Trophoblast cell (in vitro differentiated cells and primary cell): Measurements from ENCODE around the gene ZNF320.
A peak's percentile ranks its signal among the peaks of the same experiment; 100 is the strongest.
"Not testable (repeated sequence)": the region's sequence is repeated elsewhere in the genome, so short reads cannot be mapped to it uniquely, and the experiment has no call there.

ENCODE experiments used
- DNase-seq, 2 donors: peaks; one replicate each; pipeline ENCODE4 v3.0.0-alpha.2; 2016
- H2AFZ ChIP-seq: 2 replicates; pipeline ENCODE4 v1.6.1; 2013; ENCODE audit warnings: low read length, moderate library complexity, mild to moderate bottlenecking; ENCODE audit not compliant: insufficient read depth, poor library complexity
- H2AK5ac ChIP-seq: 2 replicates; pipeline ENCODE4 v1.6.1; 2013; ENCODE audit warnings: mild to moderate bottlenecking, low read length
- H2BK120ac ChIP-seq: 2 replicates; pipeline ENCODE4 v1.6.1; 2013; ENCODE audit warnings: low read length, mild to moderate bottlenecking, moderate library complexity; ENCODE audit not compliant: insufficient read depth, poor library complexity
- H2BK12ac ChIP-seq: 2 replicates; pipeline ENCODE4 v1.6.1; 2013; ENCODE audit warnings: mild to moderate bottlenecking, low read length, moderate library complexity
- H2BK5ac ChIP-seq: 2 replicates; pipeline ENCODE4 v1.6.1; 2013; ENCODE audit warnings: low read length, low read depth, moderate library complexity, mild to moderate bottlenecking; ENCODE audit not compliant: poor library complexity
- H3K14ac ChIP-seq: 2 replicates; pipeline ENCODE4 v1.6.1; 2013; ENCODE audit warnings: mild to moderate bottlenecking, low read length
- H3K18ac ChIP-seq: 2 replicates; pipeline ENCODE4 v1.6.1; 2013; ENCODE audit warnings: mild to moderate bottlenecking, low read length
- H3K23ac ChIP-seq: 2 replicates; pipeline ENCODE4 v1.6.1; 2013; ENCODE audit warnings: low read length
- H3K27ac ChIP-seq: 2 replicates; pipeline ENCODE4 v1.5.1; 2013; ENCODE audit warnings: low read depth, mild to moderate bottlenecking, inconsistent platforms, low read length, moderate library complexity
- H3K27me3 ChIP-seq: 2 replicates; pipeline ENCODE4 v1.6.1; 2013; ENCODE audit warnings: inconsistent platforms, mild to moderate bottlenecking, low read length, moderate library complexity; ENCODE audit not compliant: insufficient read depth
- H3K36me3 ChIP-seq, 2 experiments: 1 replicate in 1 of 2; 2 replicates in 1 of 2; pipeline ENCODE4 v1.6.1; 2013; ENCODE audit warnings: low read length in 2 of 2, mild to moderate bottlenecking in 2 of 2, moderate library complexity in 1 of 2; ENCODE audit not compliant: insufficient read depth in 2 of 2, control insufficient read depth in 1 of 2
- H3K4ac ChIP-seq: 2 replicates; pipeline ENCODE4 v1.6.1; 2013; ENCODE audit warnings: low read depth, mild to moderate bottlenecking, low read length, moderate library complexity
- H3K4me1 ChIP-seq, 2 experiments: 1 replicate in 1 of 2; 2 replicates in 1 of 2; pipeline ENCODE4 v1.6.1; 2013; ENCODE audit warnings: low read length in 2 of 2, mild to moderate bottlenecking in 2 of 2, moderate library complexity in 1 of 2; ENCODE audit not compliant: insufficient read depth in 2 of 2, control insufficient read depth in 1 of 2
- H3K4me2 ChIP-seq: 2 replicates; pipeline ENCODE4 v1.6.1; 2013; ENCODE audit warnings: inconsistent platforms, mild to moderate bottlenecking, low read length, moderate library complexity
- H3K4me3 ChIP-seq: 2 replicates; pipeline ENCODE4 v1.5.1; 2013; ENCODE audit warnings: mild to moderate bottlenecking, low read depth, low read length, inconsistent platforms
- H3K79me1 ChIP-seq: one replicate; pipeline ENCODE4 v1.6.1; 2013; ENCODE audit warnings: low read length
- H3K79me2 ChIP-seq: 2 replicates; pipeline ENCODE4 v1.6.1; 2013; ENCODE audit warnings: low read length, mild to moderate bottlenecking; ENCODE audit not compliant: control insufficient read depth, insufficient read depth, poor library complexity
- H3K9ac ChIP-seq: 2 replicates; pipeline ENCODE4 v1.6.1; 2013; ENCODE audit warnings: mild to moderate bottlenecking, low read length
- H3K9me3 ChIP-seq: 2 replicates; pipeline ENCODE4 v1.6.1; 2013; ENCODE audit warnings: low read depth, mild to moderate bottlenecking, control low read depth, inconsistent platforms, low read length; ENCODE audit not compliant: insufficient read depth
- H4K12ac ChIP-seq: 2 replicates; pipeline ENCODE4 v1.6.1; 2013; ENCODE audit warnings: low read depth, mild to moderate bottlenecking, low read length, moderate library complexity
- H4K8ac ChIP-seq: 2 replicates; pipeline ENCODE4 v1.6.1; 2013; ENCODE audit warnings: low read depth, mild to moderate bottlenecking, low read length, moderate library complexity
- H4K91ac ChIP-seq: one replicate; pipeline ENCODE4 v1.6.1; 2013; ENCODE audit warnings: low read depth, mild to moderate bottlenecking, low read length, moderate library complexity
- WGBS: extraction: QIAGEN DNeasy Blood & Tissue Kit; methylation state at CpG from one replicate; pipeline ENCODE4 v1.1.7; 2013; ENCODE audit warnings: missing lambda C conversion rate; ENCODE audit not compliant: insufficient read length, insufficient coverage; ENCODE audit errors: extremely low coverage; 5-methylcytosine and 5-hydroxymethylcytosine counted together

The ZNF320 gene

DNA sequence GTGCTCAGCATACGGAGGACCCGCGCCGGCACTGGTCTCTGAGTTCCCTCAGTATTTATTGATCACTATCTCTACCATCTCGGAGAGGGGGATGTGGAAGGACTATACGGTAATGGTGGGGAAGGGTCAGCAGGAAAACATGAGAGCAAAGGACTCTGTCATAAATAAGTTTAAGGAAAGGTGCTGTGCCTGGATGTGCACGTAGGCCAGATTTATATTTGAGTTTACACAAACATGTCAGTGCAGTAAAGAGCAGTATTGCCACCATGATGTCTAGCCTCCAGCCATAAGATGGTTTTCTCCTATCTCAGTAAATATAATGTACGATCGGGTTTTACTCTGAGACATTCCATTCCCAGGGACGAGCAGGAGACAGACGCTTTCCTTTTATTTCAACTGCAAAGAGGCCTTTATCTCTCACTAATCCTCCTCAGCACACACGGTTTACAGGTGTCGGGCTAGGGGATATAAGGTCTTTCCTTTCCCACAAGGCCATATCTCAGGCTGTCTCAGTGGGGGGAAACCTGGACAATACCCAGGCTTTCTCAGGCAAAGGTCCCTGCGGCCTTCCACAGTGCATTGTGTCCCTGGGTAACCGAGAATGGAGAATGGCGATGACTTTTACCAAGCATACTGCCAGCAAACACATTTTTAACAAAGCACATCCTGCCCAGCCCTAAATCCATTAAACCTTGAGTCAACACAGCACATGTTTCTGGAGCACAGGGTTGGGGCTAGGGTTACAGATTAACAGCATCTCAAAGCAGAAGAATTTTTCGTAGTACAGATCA is 47.5 kb upstream of the ZNF320 start:
- H3K27me3 ChIP-seq, H3K9ac ChIP-seq, H3K4me3 ChIP-seq, H3K18ac ChIP-seq, H2AK5ac ChIP-seq, H3K4ac ChIP-seq, H2AFZ ChIP-seq, DNase-seq, H3K23ac ChIP-seq, H4K12ac ChIP-seq, H3K79me2 ChIP-seq, H3K36me3 ChIP-seq, H3K9me3 ChIP-seq: not testable (repeated sequence)
- H2BK5ac ChIP-seq: peak overlapping the region; percentile 86
- peak overlapping the region; percentile 35 for H3K14ac ChIP-seq
- H4K91ac ChIP-seq: peak overlapping the region; percentile 82
- peak overlapping the region; percentile 64 for H2BK120ac ChIP-seq
- peak overlapping the region; percentile 84 for H3K27ac ChIP-seq
- H3K4me1 ChIP-seq: peaks cover 14 to 22% of the 10 kb centered on the region in 2 experiments
- H3K79me1 ChIP-seq: peaks cover 26% of the 10 kb centered on the region
- peak overlapping the region; percentile 71 for H2BK12ac ChIP-seq
- WGBS: no CpG with 5 or more reads among the region's 17 CpGs
- peak overlapping the region; percentile 27 for H3K4me2 ChIP-seq
- peak overlapping the region; percentile 32 for H4K8ac ChIP-seq

DNA sequence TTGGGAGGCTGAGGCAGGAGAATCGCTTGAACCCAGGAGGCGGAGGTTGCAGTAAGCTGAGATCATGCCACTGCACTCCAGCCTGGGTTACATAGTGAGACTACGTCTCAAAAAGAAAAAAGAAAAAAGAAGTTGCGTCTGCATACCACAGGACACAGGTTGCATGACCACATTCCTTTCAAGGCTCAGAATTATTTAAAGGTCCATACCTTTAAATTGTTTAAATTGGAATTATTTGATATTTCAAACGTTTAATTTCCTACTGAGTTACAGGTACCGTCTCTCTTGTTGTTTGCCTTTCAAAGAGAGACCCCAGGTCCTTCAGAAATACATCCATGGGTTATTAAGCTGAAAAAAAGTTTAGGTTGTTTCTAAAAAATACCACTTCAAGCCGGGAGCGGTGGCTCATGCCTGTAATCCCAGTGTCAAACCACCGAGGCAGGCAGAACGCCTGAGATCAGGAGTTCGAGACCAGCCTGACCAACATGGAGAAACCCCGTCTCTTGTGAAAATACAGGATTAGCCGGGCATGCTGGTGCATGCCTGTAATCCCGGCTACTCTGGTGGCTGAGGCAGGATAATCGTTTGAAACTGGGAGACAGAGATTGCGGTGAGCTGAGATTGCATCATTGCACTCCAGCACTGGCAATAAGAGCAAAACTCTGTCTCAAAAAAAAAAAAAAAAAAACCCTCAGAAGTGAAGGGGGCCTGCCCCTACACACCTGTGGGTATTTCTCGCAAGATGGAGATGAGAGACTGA is 46.6 kb upstream of the ZNF320 start:
- Histone ChIP-seq H4K12ac (no peak overlapping the region), H3K79me2 (peaks cover 7% of the 10 kb centered on the region), H4K8ac (peak overlapping the region; percentile 59), H2BK120ac (peak overlapping the region; percentile 50), H3K27me3 (no peaks in the 10 kb centered on the region), H3K9me3 (peaks cover 6% of the 10 kb centered on the region), H3K9ac (no peak overlapping the region), H2AFZ (no peak overlapping the region), H2AK5ac (no peak overlapping the region), H3K18ac (no peak overlapping the region), H3K4me3 (no peak overlapping the region), H3K23ac (no peak overlapping the region), H3K36me3 (peaks cover 3 to 5% of the 10 kb centered on the region in 2 experiments), H2BK12ac (peak overlapping the region; percentile 96), H3K4ac (peak overlapping the region; percentile 64), H3K79me1 (peaks cover 26% of the 10 kb centered on the region), H3K4me1 (peaks cover 14 to 28% of the 10 kb centered on the region in 2 experiments), H3K27ac (peak overlapping the region; percentile 95), H4K91ac (peak overlapping the region; percentile 95), H2BK5ac (peak overlapping the region; percentile 95), H3K14ac (peak overlapping the region; percentile 15), H3K4me2 (no peak overlapping the region)
- DNase-seq: peak; percentile 64 to 89
- no CpG with 5 or more reads among the region's 17 CpGs for WGBS

DNA sequence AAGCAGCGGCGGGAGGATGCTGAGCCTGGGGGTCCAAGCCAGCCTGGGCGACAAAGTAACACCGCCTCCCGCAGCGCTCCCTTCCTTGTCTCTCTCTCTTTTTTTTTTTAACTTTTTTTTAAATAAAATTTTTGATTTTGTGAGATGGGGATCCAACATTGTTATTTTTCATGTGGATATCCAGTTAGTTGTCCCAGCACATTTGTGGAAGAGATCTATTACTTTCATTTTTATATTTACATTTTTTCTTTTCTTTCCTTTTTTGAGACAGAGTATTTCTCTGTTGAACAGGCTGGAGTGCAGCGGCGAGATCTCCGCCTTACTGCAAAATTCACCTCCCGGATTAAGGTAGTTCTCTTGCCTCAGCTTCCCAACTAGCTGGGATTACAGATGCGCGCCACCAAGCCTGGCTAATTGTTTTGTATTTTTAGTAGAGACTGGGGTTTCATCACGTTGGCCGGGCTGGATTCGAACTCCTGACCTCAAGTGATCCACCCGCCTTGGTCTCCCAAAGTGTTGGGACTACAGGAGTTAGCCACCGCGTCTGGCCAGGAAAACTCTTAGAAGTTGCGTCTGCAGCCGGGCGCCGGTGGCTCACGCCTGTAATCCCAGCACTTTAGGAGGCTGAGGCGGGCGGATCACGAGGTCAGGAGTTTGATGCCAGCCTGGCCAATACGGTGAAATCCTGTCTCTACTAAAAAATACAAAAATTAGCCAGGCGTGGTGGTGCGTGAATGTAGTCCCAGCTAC is 45.9 kb upstream of the ZNF320 start:
- peaks cover 26% of the 10 kb centered on the region for H3K79me1 ChIP-seq
- peak overlapping the region; percentile 44 for H4K12ac ChIP-seq
- no peak overlapping the region for H3K4me3 ChIP-seq
- H2BK12ac ChIP-seq: peak overlapping the region; percentile 96
- H3K18ac ChIP-seq: peak overlapping the region; percentile 86
- H3K9me3 ChIP-seq: peaks cover 5% of the 10 kb centered on the region
- DNase-seq: peak; percentile 49 to 67
- peak overlapping the region; percentile 95 for H4K91ac ChIP-seq
- H3K23ac ChIP-seq: no peak overlapping the region
- peak overlapping the region; percentile 67 for H3K4me2 ChIP-seq
- H4K8ac ChIP-seq: peak overlapping the region; percentile 82
- H2AK5ac ChIP-seq: peak overlapping the region; percentile 84
- no peak overlapping the region for H3K9ac ChIP-seq
- peak overlapping the region; percentile 95 for H3K27ac ChIP-seq
- H3K4ac ChIP-seq: peak overlapping the region; percentile 64
- peaks cover 7% of the 10 kb centered on the region for H3K79me2 ChIP-seq
- peak overlapping the region; percentile 95 for H2BK120ac ChIP-seq
- peak overlapping the region; percentile 80 for H3K14ac ChIP-seq
- H3K4me1 ChIP-seq: peaks cover 14 to 30% of the 10 kb centered on the region in 2 experiments
- no CpG with 5 or more reads among the region's 29 CpGs for WGBS
- peaks cover 0 to 2% of the 10 kb centered on the region in 2 experiments for H3K36me3 ChIP-seq
- no peaks in the 10 kb centered on the region for H3K27me3 ChIP-seq
- H2BK5ac ChIP-seq: peak overlapping the region; percentile 95
- H2AFZ ChIP-seq: no peak overlapping the region
